GM10266 (cell line): Measurements from ENCODE around the gene SF1.

ENCODE experiments used
- DNase-seq: peaks from one replicate; pipeline ENCODE4 v3.0.0; 2012; ENCODE audit errors: extremely low spot score
- CTCF ChIP-seq: IDR thresholded peaks from 2 replicates; pipeline ENCODE4 v1.5.1; 2012; ENCODE audit warnings: mild to moderate bottlenecking, low read depth; ENCODE audit not compliant: control insufficient read depth, insufficient read depth; ENCODE audit errors: missing control alignments

Gene SF1

GRCh38 chr11:64763526-64764039 lies 14.8 kb downstream of the SF1 start:
- DNase-seq: no peak
- no peak for TF ChIP-seq CTCF

- no peak for DNase-seq
- TF ChIP-seq CTCF: no peak
Measured at GRCh38 chr11:64762674-64763525, 15.4 kb downstream of the SF1 start.

GRCh38 chr11:64762277-64762673 lies 16.1 kb downstream of the SF1 start:
- no peak for DNase-seq
- no peak for TF ChIP-seq CTCF

GRCh38 chr11:64760759-64761420 lies 17.5 kb downstream of the SF1 start:
- DNase-seq: no peak
- no peak for TF ChIP-seq CTCF

GRCh38 chr11:64759722-64760719 lies 18.3 kb downstream of the SF1 start, which contains the start of gene PYGM:
Gene PYGM, minus strand, starts transcription at chr11:64759974. Its CDS starts 76 bp downstream, at chr11:64759898.
- no peak for DNase-seq

More at GRCh38 chr11:64759722-64760719, 18.3 kb downstream of the SF1 start, which contains the start of gene PYGM:
- no peak for TF ChIP-seq CTCF
